ENCODE data around the gene SMURF2.
"Not testable (repeated sequence)": the region's sequence is repeated elsewhere in the genome, so short reads cannot be mapped to it uniquely, and the experiment has no call there.

SMURF2 gene

DNA sequence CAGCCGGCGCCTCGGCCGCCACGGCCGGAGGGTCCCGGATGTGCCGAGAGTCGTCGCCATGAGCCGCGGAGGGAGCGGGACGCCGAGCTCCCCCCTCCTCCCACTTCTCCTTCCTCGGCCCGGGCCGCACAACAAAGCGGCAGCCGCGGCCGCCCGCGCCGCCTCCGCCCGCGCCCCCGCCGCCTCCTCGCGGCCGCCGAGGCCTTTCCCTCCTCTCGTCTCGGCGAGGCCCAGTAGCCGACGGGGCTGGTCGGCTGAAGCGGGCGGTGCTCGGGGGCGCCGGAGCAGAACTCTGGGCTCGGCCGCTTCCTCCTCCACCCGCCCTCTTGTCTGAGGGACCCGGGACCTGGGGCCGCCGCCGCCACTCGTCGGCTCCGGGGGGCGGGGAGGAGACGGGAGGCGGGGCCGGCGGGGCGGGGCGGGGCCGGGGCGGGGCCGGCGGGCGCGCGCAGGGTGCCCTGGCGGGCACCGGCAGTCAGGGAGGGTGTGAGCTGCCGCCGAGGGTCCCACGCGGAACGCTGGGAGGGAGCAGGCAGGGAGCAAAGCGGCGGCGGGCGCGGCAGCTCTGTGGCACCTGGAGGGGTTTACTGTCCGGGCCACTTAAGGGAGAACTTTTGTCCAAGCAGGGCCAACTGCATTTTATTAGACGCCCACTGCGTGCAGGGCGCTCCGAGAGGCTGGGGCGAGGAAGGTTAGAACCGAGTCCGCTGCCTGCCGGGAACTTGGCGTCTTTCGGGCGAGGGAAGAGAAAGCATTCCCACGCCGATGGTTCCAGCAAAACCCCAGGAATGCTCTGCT is at the start of gene SMURF2:
Gene SMURF2, minus strand, starts transcription at position 332 of the 798 bp plus-strand sequence. CDS start 427 bp downstream, outside the sequence.
- peak; percentile 59 to 68 for DNase-seq (ENCODE audit: low read depth in 2 of 2)

- DNase-seq (ENCODE audit: low read depth in 2 of 2), result no peak
Observed at GRCh38 chr17:64709481-64709880, 47.4 kb upstream of the SMURF2 start.

DNA sequence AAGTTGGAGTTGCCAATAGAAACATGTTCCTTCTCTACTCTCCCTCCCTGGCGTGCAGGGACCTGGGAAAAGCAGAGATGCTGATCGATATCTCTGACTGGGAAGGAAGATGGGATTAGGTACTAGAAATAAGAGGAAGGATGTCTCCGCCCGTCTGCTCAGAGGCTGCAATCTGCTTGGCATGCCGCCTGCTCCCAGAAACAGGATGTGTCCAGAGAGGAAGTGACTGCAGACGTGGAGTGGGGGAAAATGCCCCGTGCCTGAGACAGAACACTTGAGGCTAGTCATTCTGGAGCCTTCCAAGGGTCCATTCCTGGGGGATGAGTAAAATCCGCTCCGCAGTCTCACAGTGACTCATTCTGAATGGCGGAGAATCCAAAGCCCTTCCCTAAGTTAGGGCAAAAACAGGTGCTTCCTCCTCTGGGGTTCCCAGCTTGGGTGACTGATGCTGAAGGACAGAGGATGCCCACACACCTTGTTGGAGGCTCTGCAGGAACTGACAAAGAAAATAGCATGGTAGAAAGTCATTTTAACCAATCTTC is 45.0 kb upstream of the SMURF2 start:
- no peak for DNase-seq (ENCODE audit: low read depth in 2 of 2)

DNA sequence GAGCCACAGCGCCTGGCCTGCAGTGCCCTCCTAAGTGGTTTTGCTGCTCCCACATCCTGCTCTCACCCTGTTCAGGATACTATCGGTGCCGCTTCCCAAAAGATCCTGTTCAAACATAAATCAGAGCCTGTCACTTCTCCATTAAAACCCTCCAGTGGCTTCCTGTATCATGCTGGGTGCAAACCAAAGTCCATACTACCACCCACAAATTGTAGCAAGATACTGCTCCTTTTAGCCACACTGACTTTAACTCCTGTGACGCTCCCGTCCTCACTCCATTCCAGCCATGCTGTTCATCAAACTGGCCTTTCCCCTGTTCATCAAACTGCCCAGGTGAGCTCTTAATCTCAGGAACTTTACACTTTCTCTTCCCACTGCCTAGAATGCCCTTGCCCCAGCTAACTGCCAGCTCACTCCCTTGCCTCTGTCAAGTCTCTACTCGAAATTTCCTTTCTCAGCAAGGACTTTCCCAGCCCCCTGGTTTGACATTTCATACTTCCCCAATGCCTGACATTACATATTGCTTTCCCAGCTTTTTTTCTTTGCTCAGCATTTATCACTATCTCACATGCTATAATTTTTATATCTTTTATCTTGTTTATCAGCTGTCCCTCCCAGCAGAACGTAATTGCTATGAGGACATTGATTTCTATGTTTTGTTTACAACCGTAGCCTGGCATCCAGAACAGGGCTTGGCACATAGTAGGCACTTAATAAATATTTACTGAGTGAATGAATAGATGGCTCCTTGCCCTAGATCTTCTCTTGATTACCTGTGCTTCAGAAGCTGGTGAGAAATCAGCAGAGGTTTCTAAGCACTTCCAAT is 44.3 kb upstream of the SMURF2 start:
- DNase-seq (ENCODE audit: low read depth in 2 of 2), result no peak

DNA sequence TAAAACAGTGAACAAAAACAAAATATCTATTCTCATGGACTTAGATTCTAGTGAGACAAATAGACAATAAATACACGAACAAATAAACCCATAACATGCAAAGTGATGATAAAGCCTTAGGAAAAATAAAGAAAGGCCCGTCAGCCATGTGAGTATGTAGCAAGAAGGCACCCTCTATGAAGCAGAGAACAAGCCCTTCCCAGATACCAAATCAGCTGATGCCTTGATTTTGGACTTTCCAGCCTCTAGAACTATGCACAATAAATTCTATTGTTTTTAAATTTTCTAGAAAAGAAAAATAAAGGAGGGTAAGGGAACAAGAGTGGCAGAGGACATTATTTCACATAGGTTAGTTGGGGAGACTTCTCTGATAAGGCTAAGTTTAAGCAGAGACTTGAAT is 40.7 kb upstream of the SMURF2 start:
- no peak for DNase-seq (ENCODE audit: low read depth in 2 of 2)

DNA sequence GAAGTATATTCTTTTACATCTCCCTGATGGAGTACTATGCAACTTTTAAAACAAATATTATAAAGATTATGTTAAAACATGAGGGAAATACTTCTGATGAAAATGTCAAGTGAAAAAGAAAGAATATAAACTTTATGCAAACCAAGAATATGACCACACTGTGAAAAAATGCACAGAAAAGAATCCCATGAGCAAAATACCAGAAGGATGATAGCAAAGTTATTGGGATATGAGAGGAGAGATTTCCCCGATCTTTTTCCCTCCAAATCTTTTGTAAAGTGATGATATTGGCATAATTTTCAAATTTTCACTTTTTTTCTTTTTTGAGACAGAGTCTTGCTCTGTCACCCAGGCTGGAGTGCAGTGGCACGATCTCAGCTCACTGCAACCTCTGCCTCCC is 36.6 kb upstream of the SMURF2 start:
- DNase-seq (ENCODE audit: low read depth in 2 of 2), result no peak

- DNase-seq (ENCODE audit: low read depth in 2 of 2), result no peak
Observed at GRCh38 chr17:64694207-64694606, 32.1 kb upstream of the SMURF2 start.

DNA sequence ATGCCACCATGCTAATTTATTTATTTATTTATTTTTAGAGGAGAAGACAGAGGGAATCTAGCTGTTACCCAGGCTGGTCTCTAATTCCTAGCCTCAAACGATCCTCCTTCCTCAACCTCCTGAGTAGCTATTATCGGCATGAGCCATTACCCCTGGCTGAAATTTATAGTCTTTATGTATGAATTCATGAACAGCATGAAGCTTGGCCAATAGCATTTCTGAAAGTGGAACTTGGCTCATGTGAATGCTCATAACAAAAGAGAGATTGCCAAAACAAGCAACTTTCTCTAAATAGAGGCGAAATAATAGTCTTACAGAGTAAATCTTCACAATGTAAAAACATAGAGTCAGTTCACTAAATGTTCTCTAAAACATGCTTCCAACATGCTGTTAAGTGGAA is 30.1 kb upstream of the SMURF2 start:
- no peak for DNase-seq (ENCODE audit: low read depth in 2 of 2)

DNA sequence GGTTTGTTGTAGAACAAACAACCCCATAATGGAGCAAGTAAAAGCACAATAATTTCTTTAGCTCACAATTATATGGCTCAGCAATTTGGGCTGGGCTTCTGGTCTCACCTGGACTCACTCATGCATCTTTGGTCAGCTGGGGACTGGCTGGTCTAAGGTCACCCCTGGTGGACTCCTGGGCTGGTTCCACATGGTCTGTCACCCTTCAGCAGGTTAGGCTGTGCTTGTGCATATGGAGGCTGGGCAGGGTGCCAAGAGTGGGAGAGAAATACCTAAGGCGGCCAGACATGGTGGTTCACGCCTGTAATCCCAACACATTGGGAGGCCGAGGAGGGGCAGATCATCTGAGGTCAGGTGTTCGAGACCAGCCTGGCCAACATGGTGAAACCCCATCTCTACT is 27.0 kb upstream of the SMURF2 start:
- DNase-seq (ENCODE audit: low read depth in 2 of 2), result no peak

GRCh38 chr17:64688481-64688880 is 26.4 kb upstream of the SMURF2 start:
- no peak for DNase-seq (ENCODE audit: low read depth in 2 of 2)

GRCh38 chr17:64687961-64688360 is 25.9 kb upstream of the SMURF2 start:
- DNase-seq (ENCODE audit: low read depth in 2 of 2), result no peak

DNA sequence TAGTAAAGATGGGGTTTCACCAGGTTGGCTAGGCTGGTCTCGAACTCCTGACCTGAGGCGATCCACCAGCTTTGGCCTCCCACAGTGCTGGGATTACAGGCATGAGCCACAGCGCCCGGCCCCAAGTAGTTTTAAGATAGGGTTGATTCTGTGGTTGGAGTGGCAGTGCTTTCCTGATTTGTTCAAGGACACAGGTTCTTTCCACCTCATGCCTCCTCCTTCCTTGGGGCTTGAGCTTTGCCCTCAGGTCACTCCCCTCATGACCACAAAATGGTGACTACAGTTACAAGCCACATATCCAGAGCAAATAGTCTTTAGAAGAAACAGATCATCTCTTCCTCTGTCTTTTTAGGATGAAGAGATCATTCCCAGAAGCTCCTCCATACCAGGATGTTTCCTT is 25.3 kb upstream of the SMURF2 start:
- DNase-seq (ENCODE audit: low read depth in 2 of 2), result no peak

GRCh38 chr17:64686705-64687104 is 24.6 kb upstream of the SMURF2 start:
- DNase-seq (ENCODE audit: low read depth in 2 of 2), result no peak

- DNase-seq (ENCODE audit: low read depth in 2 of 2), result no peak
Observed at GRCh38 chr17:64685705-64686104, 23.6 kb upstream of the SMURF2 start.

DNA sequence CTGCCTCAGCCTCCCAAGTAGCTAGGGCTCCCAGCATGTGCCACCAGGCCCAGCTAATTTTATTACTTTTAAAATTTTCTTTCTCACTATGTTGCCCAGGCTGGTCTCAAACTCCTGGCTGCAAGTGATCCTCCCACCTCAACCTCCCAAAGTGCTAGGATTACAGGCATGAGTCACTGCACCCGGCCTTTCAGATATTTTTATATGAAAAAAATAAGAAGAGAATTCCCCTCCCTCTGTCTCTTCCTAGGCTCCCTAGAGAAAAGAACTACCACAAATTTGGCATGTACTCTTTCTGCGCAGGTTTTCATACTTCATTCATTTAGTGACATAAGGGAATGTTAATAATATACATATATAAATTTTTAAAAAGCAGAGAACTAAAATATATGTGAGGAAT is 21.7 kb upstream of the SMURF2 start:
- no peak for DNase-seq (ENCODE audit: low read depth in 2 of 2)

GRCh38 chr17:64682261-64683181 is 20.4 kb upstream of the SMURF2 start:
- no peak for DNase-seq (ENCODE audit: low read depth in 2 of 2)

DNA sequence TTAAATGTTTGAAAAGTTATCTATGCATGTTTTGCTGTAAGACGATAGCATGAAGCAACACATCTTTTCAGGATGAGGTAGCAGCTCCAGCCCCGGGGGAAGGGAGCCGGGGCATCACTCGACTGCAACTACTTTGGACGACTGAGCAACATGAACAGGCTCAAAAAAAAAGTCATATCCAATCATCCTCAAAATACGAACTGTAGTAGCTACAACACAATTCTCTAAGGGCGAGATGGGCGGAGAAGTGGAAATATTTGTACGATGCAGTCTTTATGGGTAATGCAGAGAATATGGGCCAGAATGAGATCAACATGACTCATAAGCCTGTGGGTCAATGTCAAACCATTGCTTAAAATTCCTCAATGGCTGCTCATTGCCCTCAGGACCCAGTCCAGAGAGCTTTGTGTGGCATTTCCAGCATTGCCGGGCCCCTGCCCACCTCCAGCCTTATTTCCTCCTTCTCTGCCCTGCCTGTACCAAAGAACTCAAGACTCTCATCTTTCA is 17.7 kb upstream of the SMURF2 start:
- DNase-seq (ENCODE audit: low read depth in 2 of 2), result no peak

GRCh38 chr17:64676763-64677162 is 14.7 kb upstream of the SMURF2 start:
- no peak for DNase-seq (ENCODE audit: low read depth in 2 of 2)

GRCh38 chr17:64670843-64671590 is 8.9 kb upstream of the SMURF2 start:
- DNase-seq (ENCODE audit: low read depth in 2 of 2), result not testable (repeated sequence)

DNA sequence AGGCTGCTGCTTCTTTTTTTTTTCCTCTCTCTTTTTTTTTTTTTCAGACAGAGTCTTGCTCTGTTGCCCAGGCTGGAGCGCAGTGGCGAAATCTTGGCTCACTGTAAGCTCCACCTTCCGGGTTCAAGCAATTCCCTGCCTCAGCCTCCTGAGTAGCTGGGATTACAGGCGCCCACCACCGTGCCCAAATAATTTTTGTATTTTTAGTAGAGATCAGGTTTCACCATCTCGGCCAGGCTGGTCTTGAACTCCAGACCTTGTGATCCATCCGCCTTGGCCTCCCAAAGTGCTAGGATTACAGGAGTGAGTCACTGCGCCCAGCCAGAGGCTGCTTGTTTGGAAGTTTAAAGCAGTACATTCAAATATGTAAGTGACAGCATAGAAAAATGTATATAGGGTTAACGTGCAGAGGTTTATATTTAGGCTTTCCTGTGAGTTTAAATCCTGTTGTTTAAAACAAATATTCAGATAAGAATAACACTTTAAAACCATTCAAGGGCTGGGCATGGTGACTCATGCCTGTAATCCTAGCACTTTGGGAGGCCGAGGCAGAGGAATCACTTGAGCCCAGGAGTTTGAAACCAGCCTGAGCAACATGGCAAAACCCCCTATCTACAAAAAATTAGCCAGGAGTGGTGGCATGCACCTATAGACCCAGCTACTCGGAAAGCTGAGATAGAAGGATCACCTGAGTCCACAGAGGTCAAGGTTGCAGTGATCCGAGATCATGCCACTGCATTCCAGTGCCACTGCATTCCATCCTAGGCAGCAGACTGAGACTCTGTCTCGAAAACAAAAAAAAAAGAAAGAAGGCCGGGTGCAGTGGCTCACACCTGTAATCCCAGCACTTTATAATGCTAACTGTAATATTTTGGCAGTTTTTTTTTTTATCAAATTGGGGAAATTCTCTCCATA is 6.0 kb upstream of the SMURF2 start:
- DNase-seq (ENCODE audit: low read depth in 2 of 2), result not testable (repeated sequence)

All from stimulated activated CD8-positive, alpha-beta memory T cell treated with anti-CD3 and anti-CD28 coated beads, Interleukin-2, amount 100 ng/mL, for 48 hours (primary cell).